ENCODE measurements around the gene VSNL1.

The VSNL1 gene

GRCh38 chr2:17550907-17551306 is 10.4 kb downstream of the VSNL1 start:
- TF ChIP-seq GATA2 (IDR thresholded peaks at IDR 0.05; ENCODE audit: low read depth, low read length), result no peak
- no peak for TF ChIP-seq GATA3 (IDR thresholded peaks at IDR 0.05; ENCODE audit: low read depth, low read length)

GRCh38 chr2:17555150-17555549 is 14.7 kb downstream of the VSNL1 start:
- TF ChIP-seq GATA2 (IDR thresholded peaks at IDR 0.05; ENCODE audit: low read depth, low read length) (no peak), GATA3 (IDR thresholded peaks at IDR 0.05; ENCODE audit: low read depth, low read length) (no peak)

GRCh38 chr2:17557596-17557995 is 17.1 kb downstream of the VSNL1 start:
- TF ChIP-seq GATA3 (IDR thresholded peaks at IDR 0.05; ENCODE audit: low read depth, low read length), result no peak

- no peak for TF ChIP-seq GATA3 (IDR thresholded peaks at IDR 0.05; ENCODE audit: low read depth, low read length)
- TF ChIP-seq GATA2 (IDR thresholded peaks at IDR 0.05; ENCODE audit: low read depth, low read length), result no peak
These were observed 17.6 kb downstream of the VSNL1 start for GRCh38 chr2:17558053-17558452.

- no peak for TF ChIP-seq GATA3 (IDR thresholded peaks at IDR 0.05; ENCODE audit: low read depth, low read length)
These were observed 18.4 kb downstream of the VSNL1 start for GRCh38 chr2:17558878-17559277.

- no peak for TF ChIP-seq GATA3 (IDR thresholded peaks at IDR 0.05; ENCODE audit: low read depth, low read length)
- TF ChIP-seq GATA2 (IDR thresholded peaks at IDR 0.05; ENCODE audit: low read depth, low read length), result no peak
These were observed 31.2 kb downstream of the VSNL1 start for GRCh38 chr2:17571681-17572080.

GRCh38 chr2:17573085-17573803 is 32.7 kb downstream of the VSNL1 start:
- TF ChIP-seq GATA3 (IDR thresholded peaks at IDR 0.05; ENCODE audit: low read depth, low read length) (no peak), GATA2 (IDR thresholded peaks at IDR 0.05; ENCODE audit: low read depth, low read length) (no peak)

- TF ChIP-seq GATA2 (IDR thresholded peaks at IDR 0.05; ENCODE audit: low read depth, low read length), result no peak
- TF ChIP-seq GATA3 (IDR thresholded peaks at IDR 0.05; ENCODE audit: low read depth, low read length), result no peak
These were observed 33.3 kb downstream of the VSNL1 start for GRCh38 chr2:17573804-17574175.

- TF ChIP-seq GATA2 (IDR thresholded peaks at IDR 0.05; ENCODE audit: low read depth, low read length), result no peak
- no peak for TF ChIP-seq GATA3 (IDR thresholded peaks at IDR 0.05; ENCODE audit: low read depth, low read length)
These were observed 34.0 kb downstream of the VSNL1 start for GRCh38 chr2:17574406-17575073.

- TF ChIP-seq GATA3 (IDR thresholded peaks at IDR 0.05; ENCODE audit: low read depth, low read length) (no peak), GATA2 (IDR thresholded peaks at IDR 0.05; ENCODE audit: low read depth, low read length) (no peak)
These were observed 36.3 kb downstream of the VSNL1 start for GRCh38 chr2:17576802-17577201.

GRCh38 chr2:17578466-17578928 is 38.0 kb downstream of the VSNL1 start:
- TF ChIP-seq GATA2 (IDR thresholded peaks at IDR 0.05; ENCODE audit: low read depth, low read length) (no peak), GATA3 (IDR thresholded peaks at IDR 0.05; ENCODE audit: low read depth, low read length) (no peak)

- no peak for TF ChIP-seq GATA2 (IDR thresholded peaks at IDR 0.05; ENCODE audit: low read depth, low read length)
- TF ChIP-seq GATA3 (IDR thresholded peaks at IDR 0.05; ENCODE audit: low read depth, low read length), result no peak
These were observed 39.3 kb downstream of the VSNL1 start for GRCh38 chr2:17579605-17580318.

GRCh38 chr2:17580319-17580715 is 39.8 kb downstream of the VSNL1 start:
- TF ChIP-seq GATA2 (IDR thresholded peaks at IDR 0.05; ENCODE audit: low read depth, low read length) (no peak), GATA3 (IDR thresholded peaks at IDR 0.05; ENCODE audit: low read depth, low read length) (no peak)

GRCh38 chr2:17581831-17582230 is 41.3 kb downstream of the VSNL1 start:
- TF ChIP-seq GATA3 (IDR thresholded peaks at IDR 0.05; ENCODE audit: low read depth, low read length), result no peak
- no peak for TF ChIP-seq GATA2 (IDR thresholded peaks at IDR 0.05; ENCODE audit: low read depth, low read length)

- TF ChIP-seq GATA2 (IDR thresholded peaks at IDR 0.05; ENCODE audit: low read depth, low read length), result no peak
- no peak for TF ChIP-seq GATA3 (IDR thresholded peaks at IDR 0.05; ENCODE audit: low read depth, low read length)
These were observed 42.7 kb downstream of the VSNL1 start for GRCh38 chr2:17583166-17583565.

All from SH-SY5Y (cell line).